ENCODE results near the gene ADGRB3.
"Not testable (repeated sequence)": the region's sequence is repeated elsewhere in the genome, so short reads cannot be mapped to it uniquely, and the experiment has no call there.

The ADGRB3 gene

GRCh38 chr6:68650142-68650541 lies 15.1 kb downstream of the ADGRB3 start:
- DNase-seq: no peak

GRCh38 chr6:68651011-68651985 lies 16.2 kb downstream of the ADGRB3 start:
- DNase-seq: no peak

GRCh38 chr6:68652117-68652536 lies 17.0 kb downstream of the ADGRB3 start:
- DNase-seq: no peak

GRCh38 chr6:68653074-68653705 lies 18.1 kb downstream of the ADGRB3 start:
- no peak for DNase-seq

GRCh38 chr6:68653706-68654089 lies 18.6 kb downstream of the ADGRB3 start:
- no peak for DNase-seq

- DNase-seq: no peak
Observed at GRCh38 chr6:68654134-68654533, 19.1 kb downstream of the ADGRB3 start.

- no peak for DNase-seq
Observed at GRCh38 chr6:68655028-68655427, 19.9 kb downstream of the ADGRB3 start.

GRCh38 chr6:68657374-68658139 lies 22.5 kb downstream of the ADGRB3 start:
- DNase-seq: no peak

- no peak for DNase-seq
Observed at GRCh38 chr6:68658338-68658737, 23.3 kb downstream of the ADGRB3 start.

GRCh38 chr6:68673255-68673654 lies 38.2 kb downstream of the ADGRB3 start:
- DNase-seq: no peak

GRCh38 chr6:68675548-68675947 lies 40.5 kb downstream of the ADGRB3 start:
- no peak for DNase-seq

- not testable (repeated sequence) for DNase-seq
Observed at GRCh38 chr6:68676094-68676493, 41.0 kb downstream of the ADGRB3 start.

GRCh38 chr6:68677058-68677457 lies 42.0 kb downstream of the ADGRB3 start:
- DNase-seq: no peak

- DNase-seq: no peak
Observed at GRCh38 chr6:68679399-68679798, 44.3 kb downstream of the ADGRB3 start.

- DNase-seq: no peak
Observed at GRCh38 chr6:68680264-68680663, 45.2 kb downstream of the ADGRB3 start.

GRCh38 chr6:68689910-68690309 lies 54.8 kb downstream of the ADGRB3 start:
- no peak for DNase-seq

- DNase-seq: no peak
Observed at GRCh38 chr6:68691120-68691519, 56.0 kb downstream of the ADGRB3 start.

GRCh38 chr6:68693271-68693670 lies 58.2 kb downstream of the ADGRB3 start:
- no peak for DNase-seq

- no peak for DNase-seq
Observed at GRCh38 chr6:68695403-68695802, 60.3 kb downstream of the ADGRB3 start.

- DNase-seq: no peak
Observed at GRCh38 chr6:68695838-68696237, 60.8 kb downstream of the ADGRB3 start.

- no peak for DNase-seq
Observed at GRCh38 chr6:68697394-68697793, 62.3 kb downstream of the ADGRB3 start.

- DNase-seq: no peak
Observed at GRCh38 chr6:68701159-68701558, 66.1 kb downstream of the ADGRB3 start.

- DNase-seq: no peak
Observed at GRCh38 chr6:68704485-68704884, 69.4 kb downstream of the ADGRB3 start.
